Caco-2 (cell line): ENCODE results near the gene DNAAF8. TPM values are rescaled to one million over a fixed set of nuclear protein-coding genes. Genes with fewer than 3 reads are reported as not detected.
A peak's percentile ranks its signal among the peaks of the same experiment; 100 is the strongest.

Experiments
- BruUV-seq: library from RNA; stranded (reverse); fragments of 400-500 nt; replicated peaks from 2 replicates; lab custom pipeline; 2021; lab: Mats Ljungman, UMichigan
- CTCF ChIA-PET: fragments of 300-600 bp; sonication (Branson Sonifier 250); formaldehyde crosslinking; loops from one replicate; lab custom pipeline; 2022; ENCODE audit warnings: antibody characterized with exemption; lab: Charles Lee
- POLR2A ChIA-PET: fragments of 300-600 bp; sonication (Branson Sonifier 250); formaldehyde crosslinking; loops from one replicate; lab custom pipeline; 2022; ENCODE audit warnings: antibody characterized with exemption; lab: Charles Lee
- DNase-seq, 2 experiments: peaks; one replicate each; pipeline versions ENCODE4 v3.0.0 to v3.0.0-alpha.2; 2020 to 2022
- H3K27me3 ChIP-seq: replicated peaks from 2 replicates; pipeline ENCODE4 v1.6.0; 2011; ENCODE audit warnings: low read length; ENCODE audit not compliant: control insufficient read depth, insufficient read depth
- H3K36me3 ChIP-seq: 2 replicates; pipeline ENCODE4 v1.5.1; 2011; ENCODE audit warnings: low read length; ENCODE audit not compliant: control insufficient read depth, insufficient read depth
- H3K4me1 ChIP-seq: fragments of 250-450 bp; sonication (Bioruptor Pico); 2 replicates; pipeline ENCODE4 v1.5.1; 2020; ENCODE audit warnings: mild to moderate bottlenecking
- H3K4me3 ChIP-seq: 2 replicates; pipeline ENCODE4 v1.5.1; 2011; ENCODE audit warnings: low read depth, mild to moderate bottlenecking, control low read depth, low read length
- H3K9me3 ChIP-seq: fragments of 250-450 bp; sonication (Bioruptor Pico); 2 replicates; pipeline ENCODE4 v1.5.1; 2020; ENCODE audit warnings: mild to moderate bottlenecking, moderate library complexity
- H3K27ac Mint-ChIP-seq: one replicate; pipeline ENCODE4 v1.8.0; 2022; ENCODE audit warnings: mixed read lengths; ENCODE audit not compliant: unreplicated experiment
- H3K27me3 Mint-ChIP-seq: one replicate; pipeline ENCODE4 v1.8.0; 2022; ENCODE audit warnings: mixed read lengths; ENCODE audit not compliant: insufficient read depth, unreplicated experiment
- H3K36me3 Mint-ChIP-seq: one replicate; pipeline ENCODE4 v1.8.0; 2022; ENCODE audit warnings: mild to moderate bottlenecking, mixed read lengths; ENCODE audit not compliant: insufficient read depth, unreplicated experiment
- H3K4me1 Mint-ChIP-seq: one replicate; pipeline ENCODE4 v1.8.0; 2022; ENCODE audit warnings: low read depth, mixed read lengths; ENCODE audit not compliant: unreplicated experiment
- H3K4me3 Mint-ChIP-seq: one replicate; pipeline ENCODE4 v1.8.0; 2022; ENCODE audit warnings: mild to moderate bottlenecking, moderate library complexity, mixed read lengths; ENCODE audit not compliant: unreplicated experiment
- H3K9me3 Mint-ChIP-seq: one replicate; pipeline ENCODE4 v1.8.0; 2022; ENCODE audit warnings: mixed read lengths; ENCODE audit not compliant: unreplicated experiment
- intact Hi-C: fragments of 100-400 bp; cut with micrococcal nuclease; formaldehyde crosslinking; loops from one replicate; pipeline ENCODE4 v1.10.0; 2022; ENCODE audit not compliant: unreplicated experiment
- total RNA-seq: library from RNA; stranded (reverse); gene quantifications from 2 replicates; pipeline ENCODE4 v1.2.3, GENCODE V29; 2022
- TF ChIP-seq, protein P1 (sequence below), 2 experiments: fragments of 200-600 bp in 1 of 2; IDR thresholded peaks; 1 replicate in 1 of 2; 2 replicates in 1 of 2; pipeline versions ENCODE4 v1.5.1 to v1.8.0; 2011 to 2022; ENCODE audit warnings: antibody characterized with exemption in 1 of 2, control low read depth in 1 of 2, inconsistent platforms in 1 of 2, low read depth in 1 of 2, low read length in 1 of 2, mild to moderate bottlenecking in 1 of 2, moderate library complexity in 1 of 2; ENCODE audit not compliant: insufficient read depth in 1 of 2, severe bottlenecking in 1 of 2, unreplicated experiment in 1 of 2

DNAAF8 gene
- total RNA-seq, 1 experiment from 2014 or later: 0.54 TPM

- Mint-ChIP-seq H3K9me3 (no peaks in the 10 kb centered on the region), H3K27ac (no peak overlapping the region), H3K4me3 (no peak overlapping the region), H3K27me3 (no peaks in the 10 kb centered on the region), H3K4me1 (no peaks in the 10 kb centered on the region), H3K36me3 (peaks cover 34% of the 10 kb centered on the region)
- DNase-seq: no peak
- BruUV-seq: no TSS peak
- H3K27me3 ChIP-seq: no peaks in the 10 kb centered on the region
- H3K4me3 ChIP-seq: no peak overlapping the region
- H3K36me3 ChIP-seq: no peaks in the 10 kb centered on the region; the same call in 1 of the 2 replicates
- no peaks in the 10 kb centered on the region for H3K4me1 ChIP-seq
- no peaks in the 10 kb centered on the region for H3K9me3 ChIP-seq
- ChIA-PET POLR2A (no interaction called here), CTCF (no interaction called here)
- intact Hi-C loops: no loop called here
- TF ChIP-seq, protein P1, sequence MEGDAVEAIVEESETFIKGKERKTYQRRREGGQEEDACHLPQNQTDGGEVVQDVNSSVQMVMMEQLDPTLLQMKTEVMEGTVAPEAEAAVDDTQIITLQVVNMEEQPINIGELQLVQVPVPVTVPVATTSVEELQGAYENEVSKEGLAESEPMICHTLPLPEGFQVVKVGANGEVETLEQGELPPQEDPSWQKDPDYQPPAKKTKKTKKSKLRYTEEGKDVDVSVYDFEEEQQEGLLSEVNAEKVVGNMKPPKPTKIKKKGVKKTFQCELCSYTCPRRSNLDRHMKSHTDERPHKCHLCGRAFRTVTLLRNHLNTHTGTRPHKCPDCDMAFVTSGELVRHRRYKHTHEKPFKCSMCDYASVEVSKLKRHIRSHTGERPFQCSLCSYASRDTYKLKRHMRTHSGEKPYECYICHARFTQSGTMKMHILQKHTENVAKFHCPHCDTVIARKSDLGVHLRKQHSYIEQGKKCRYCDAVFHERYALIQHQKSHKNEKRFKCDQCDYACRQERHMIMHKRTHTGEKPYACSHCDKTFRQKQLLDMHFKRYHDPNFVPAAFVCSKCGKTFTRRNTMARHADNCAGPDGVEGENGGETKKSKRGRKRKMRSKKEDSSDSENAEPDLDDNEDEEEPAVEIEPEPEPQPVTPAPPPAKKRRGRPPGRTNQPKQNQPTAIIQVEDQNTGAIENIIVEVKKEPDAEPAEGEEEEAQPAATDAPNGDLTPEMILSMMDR (IDR thresholded peaks at IDR 0.05; ENCODE audit: insufficient read depth in 1 of 2, low read depth in 1 of 2, low read length in 1 of 2, severe bottlenecking in 1 of 2, unreplicated experiment in 1 of 2): no peak
Observed at GRCh38 chr16:4700997-4701743, 33.2 kb upstream of the DNAAF8 start.

GRCh38 chr16:4701791-4702465 is 32.4 kb upstream of the DNAAF8 start:
- no peaks in the 10 kb centered on the region for H3K9me3 Mint-ChIP-seq
- TF ChIP-seq, protein P1 (IDR thresholded peaks at IDR 0.05; ENCODE audit: insufficient read depth in 1 of 2, low read depth in 1 of 2, low read length in 1 of 2, severe bottlenecking in 1 of 2, unreplicated experiment in 1 of 2): no peak
- peak in 1 of 2 experiments; percentile 38 for DNase-seq
- no peak overlapping the region for H3K27ac Mint-ChIP-seq
- H3K4me3 Mint-ChIP-seq: no peak overlapping the region
- ChIA-PET CTCF (no interaction called here), POLR2A (no interaction called here)
- no peaks in the 10 kb centered on the region for H3K27me3 Mint-ChIP-seq
- no peaks in the 10 kb centered on the region for H3K4me1 ChIP-seq
- intact Hi-C loops: no loop called here
- H3K9me3 ChIP-seq: no peaks in the 10 kb centered on the region
- H3K4me3 ChIP-seq: no peak overlapping the region
- no peaks in the 10 kb centered on the region; the same call in 1 of the 2 replicates for H3K36me3 ChIP-seq
- H3K4me1 Mint-ChIP-seq: no peaks in the 10 kb centered on the region
- BruUV-seq: no TSS peak
- H3K36me3 Mint-ChIP-seq: peaks cover 35% of the 10 kb centered on the region
- no peaks in the 10 kb centered on the region for H3K27me3 ChIP-seq

DNA sequence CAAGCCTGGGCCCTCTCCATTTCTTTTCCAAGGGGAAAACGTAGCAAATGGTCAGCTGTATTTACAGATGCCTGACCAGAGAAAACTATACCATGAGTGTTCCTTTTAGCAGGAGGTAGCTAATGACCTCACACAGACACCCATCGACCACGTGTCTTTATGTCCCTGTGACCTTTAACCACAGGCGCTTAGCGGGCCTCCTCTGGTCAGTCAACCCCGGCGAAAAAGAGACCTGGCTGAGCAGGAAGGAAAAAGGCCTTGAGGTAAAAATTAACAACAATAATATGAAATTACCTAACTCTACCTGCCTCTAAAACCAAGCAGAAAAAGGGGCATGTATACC is 31.9 kb upstream of the DNAAF8 start:
- H3K4me3 ChIP-seq: no peak overlapping the region
- DNase-seq: peak in 1 of 2 experiments; percentile 49
- H3K9me3 Mint-ChIP-seq: no peaks in the 10 kb centered on the region
- H3K9me3 ChIP-seq: no peaks in the 10 kb centered on the region
- H3K27me3 ChIP-seq: no peaks in the 10 kb centered on the region
- TF ChIP-seq, protein P1 (IDR thresholded peaks at IDR 0.05; ENCODE audit: insufficient read depth in 1 of 2, low read depth in 1 of 2, low read length in 1 of 2, severe bottlenecking in 1 of 2, unreplicated experiment in 1 of 2): no peak
- H3K4me3 Mint-ChIP-seq: no peak overlapping the region
- no peak overlapping the region for H3K27ac Mint-ChIP-seq
- H3K36me3 ChIP-seq: no peaks in the 10 kb centered on the region; the same call in 1 of the 2 replicates
- H3K4me1 ChIP-seq: no peaks in the 10 kb centered on the region
- H3K4me1 Mint-ChIP-seq: no peaks in the 10 kb centered on the region
- intact Hi-C loops: no loop called here
- BruUV-seq: no TSS peak
- ChIA-PET POLR2A (no interaction called here), CTCF (no interaction called here)
- peaks cover 39% of the 10 kb centered on the region for H3K36me3 Mint-ChIP-seq
- no peaks in the 10 kb centered on the region for H3K27me3 Mint-ChIP-seq
